Endothelial cell of umbilical vein (primary cell): ENCODE results near the gene INTS1. TPM values are rescaled to one million over a fixed set of nuclear protein-coding genes. Genes with fewer than 3 reads are reported as not detected.

Experiments
- BruUV-seq: library from RNA; stranded (reverse); fragments of 400-500 nt; replicated peaks from 2 replicates; lab custom pipeline; 2021; lab: Mats Ljungman, UMichigan
- CTCF ChIA-PET: fragments of 300-600, 350-600 bp; sonication (Branson Sonifier 250); formaldehyde crosslinking; loops from one replicate; lab custom pipeline; 2021; ENCODE audit warnings: antibody characterized with exemption, inconsistent platforms; lab: Charles Lee
- POLR2A ChIA-PET: fragments of 300-600, 350-600 bp; sonication (Branson Sonifier 250); formaldehyde crosslinking; loops from one replicate; lab custom pipeline; 2021; ENCODE audit warnings: antibody characterized with exemption, inconsistent platforms; lab: Charles Lee
- DNase-seq: peaks from one replicate; pipeline ENCODE4 v3.0.0-alpha.2; 2011; ENCODE audit warnings: low read depth, low spot score
- FAIRE-seq: peaks from 2 replicates; lab custom pipeline; 2011; peaks lifted over from hg19 to GRCh38; lab: Jason Lieb, UNC
- H2AFZ ChIP-seq: 2 replicates; pipeline ENCODE4 v1.6.0; 2012; ENCODE audit warnings: low read depth, low read length, control low read depth, inconsistent platforms
- H3K27ac ChIP-seq: 2 replicates; pipeline ENCODE4 v1.5.1; 2011; ENCODE audit warnings: low read depth, mild to moderate bottlenecking, control low read depth, low read length, moderate library complexity; ENCODE audit not compliant: insufficient read depth
- H3K27me3 ChIP-seq, 2 experiments: 2 replicates each; pipeline versions ENCODE4 v1.6.0 to v1.6.1; 2011; ENCODE audit warnings: low read length in 2 of 2, mixed read lengths in 1 of 2; ENCODE audit not compliant: control insufficient read depth in 2 of 2, insufficient read depth in 2 of 2
- H3K36me3 ChIP-seq, 2 experiments: 2 replicates in 1 of 2; 3 replicates in 1 of 2; pipeline ENCODE4 v1.5.1; 2011; ENCODE audit warnings: low read length in 2 of 2, mild to moderate bottlenecking in 1 of 2, moderate library complexity in 1 of 2; ENCODE audit not compliant: control insufficient read depth in 2 of 2, insufficient read depth in 2 of 2; ENCODE audit errors: extremely low read depth in 1 of 2
- H3K4me1 ChIP-seq: 3 replicates; pipeline ENCODE4 v1.5.1; 2011; ENCODE audit warnings: mild to moderate bottlenecking, low read length; ENCODE audit not compliant: control insufficient read depth, insufficient read depth; ENCODE audit errors: extremely low read depth
- H3K4me2 ChIP-seq: 2 replicates; pipeline ENCODE4 v1.6.1; 2011; ENCODE audit warnings: low read length, control low read depth, mixed read lengths; ENCODE audit not compliant: insufficient read depth
- H3K4me3 ChIP-seq, 3 experiments: fragments of 200-600 bp in 1 of 3; sonication (generic), shearing (Covaris generic) in 1 of 3; replicated peaks in 1 of 3; 2 replicates each; pipeline ENCODE4 v1.5.1; 2011 to 2016; ENCODE audit warnings: control low read depth in 3 of 3, low read length in 3 of 3, mild to moderate bottlenecking in 2 of 3, inconsistent platforms in 1 of 3, low read depth in 1 of 3, moderate library complexity in 1 of 3; ENCODE audit not compliant: insufficient read depth in 1 of 3
- H3K79me2 ChIP-seq: 2 replicates; pipeline ENCODE4 v1.6.0; 2012; ENCODE audit warnings: low read length, inconsistent platforms; ENCODE audit not compliant: control insufficient read depth, insufficient read depth
- H3K9ac ChIP-seq: replicated peaks from 2 replicates; pipeline ENCODE3; 2011; ENCODE audit warnings: low read length, control low read depth; ENCODE audit not compliant: insufficient read depth; ENCODE audit errors: extremely low read depth
- H3K9me1 ChIP-seq: replicated peaks from 3 replicates; pipeline ENCODE4 v1.6.0; 2011; ENCODE audit warnings: mild to moderate bottlenecking, low read length; ENCODE audit not compliant: control insufficient read depth, insufficient read depth; ENCODE audit errors: extremely low read depth
- H3K9me3 ChIP-seq: replicated peaks from 2 replicates; pipeline ENCODE4 v1.5.1; 2012; ENCODE audit warnings: low read length, inconsistent platforms; ENCODE audit not compliant: control insufficient read depth, insufficient read depth
- H4K20me1 ChIP-seq: replicated peaks from 2 replicates; pipeline ENCODE3; 2011; ENCODE audit warnings: mild to moderate bottlenecking, low read length; ENCODE audit not compliant: control insufficient read depth, insufficient read depth; ENCODE audit errors: extremely low read depth
- EZH2 ChIP-seq: IDR thresholded peaks from 2 replicates; pipeline ENCODE4 v1.6.1; 2012; ENCODE audit warnings: borderline replicate concordance, low read depth, mild to moderate bottlenecking, moderate library complexity, low read length, inconsistent platforms; ENCODE audit not compliant: severe bottlenecking
- FOS ChIP-seq: IDR thresholded peaks from 2 replicates; pipeline ENCODE4 v1.6.1; 2011; ENCODE audit warnings: mild to moderate bottlenecking, low read length, moderate library complexity, borderline replicate concordance; ENCODE audit not compliant: insufficient read depth
- GATA2 ChIP-seq: IDR thresholded peaks from 2 replicates; pipeline ENCODE4 v1.7.0; 2011; ENCODE audit warnings: low read depth, mild to moderate bottlenecking, moderate library complexity, mixed read lengths, low read length; ENCODE audit not compliant: insufficient read length, insufficient read depth
- JUN ChIP-seq: IDR thresholded peaks from 2 replicates; pipeline ENCODE4 v1.6.1; 2011; ENCODE audit warnings: borderline replicate concordance, low read depth; ENCODE audit not compliant: insufficient read length, insufficient read depth
- MYC ChIP-seq: IDR thresholded peaks from one replicate; pipeline ENCODE4 v1.6.1; 2011; ENCODE audit warnings: mild to moderate bottlenecking, low read depth, low read length
- POLR2A ChIP-seq: IDR thresholded peaks from 2 replicates; pipeline ENCODE4 v1.6.1; 2012; ENCODE audit warnings: low read depth, mild to moderate bottlenecking, control low read depth, low read length
- POLR2AphosphoS5 ChIP-seq: IDR thresholded peaks from 2 replicates; pipeline ENCODE4 v1.6.1; 2012; ENCODE audit warnings: low read depth, mild to moderate bottlenecking, control low read depth, low read length, moderate library complexity; ENCODE audit not compliant: insufficient read depth
- dilution Hi-C: fragments of 300-500 bp; cut with MboI; formaldehyde crosslinking; loops from one replicate; pipeline ENCODE4 v1.15.0; 2019; ENCODE audit warnings: low sequenced_read_pairs; ENCODE audit not compliant: extremely low pct_ligation_motif_present
- intact Hi-C: fragments of 100-400 bp; cut with micrococcal nuclease; formaldehyde crosslinking; loops from one replicate; pipeline ENCODE4 v1.10.0; 2022
- polyA plus RNA-seq, 4 experiments: library from polyadenylated mRNA; depleted of rRNA in 3 of 4; stranded (reverse) in 3 of 4; unstranded in 1 of 4; fragments of >200 nt; gene quantifications; 2 replicates each; pipeline versions ENCODE4 v1.2.1 to v1.2.3, GENCODE V29; 2011 to 2012; ENCODE audit warnings: missing spikeins in 1 of 4
- total RNA-seq: library from RNA; stranded (reverse); gene quantifications from 2 replicates; pipeline ENCODE4 v1.2.3, GENCODE V29; 2021
- TF ChIP-seq, protein P1 (sequence below), 2 donors: IDR thresholded peaks; 1 replicate in 1 of 2; 2 replicates in 1 of 2; pipeline ENCODE4 v1.5.1; 2011; ENCODE audit warnings: low read length in 2 of 2, mild to moderate bottlenecking in 2 of 2, moderate library complexity in 2 of 2, control low read depth in 1 of 2, inconsistent platforms in 1 of 2, low read depth in 1 of 2; ENCODE audit not compliant: insufficient read depth in 1 of 2; ENCODE audit errors: extremely low read depth in 1 of 2
- TF ChIP-seq, protein P2 (sequence below): IDR thresholded peaks from 2 replicates; pipeline ENCODE4 v1.6.1; 2011; ENCODE audit not compliant: insufficient read depth, insufficient read length

INTS1 gene
- total and polyA plus RNA-seq, 2 donors (not counting 3 experiments of a cell fraction or from before 2014, with no cell fraction given) = 57.8 to 116 TPM

- TF ChIP-seq MYC = no peak
- TF ChIP-seq FOS = no peak
- TF ChIP-seq, protein P1, sequence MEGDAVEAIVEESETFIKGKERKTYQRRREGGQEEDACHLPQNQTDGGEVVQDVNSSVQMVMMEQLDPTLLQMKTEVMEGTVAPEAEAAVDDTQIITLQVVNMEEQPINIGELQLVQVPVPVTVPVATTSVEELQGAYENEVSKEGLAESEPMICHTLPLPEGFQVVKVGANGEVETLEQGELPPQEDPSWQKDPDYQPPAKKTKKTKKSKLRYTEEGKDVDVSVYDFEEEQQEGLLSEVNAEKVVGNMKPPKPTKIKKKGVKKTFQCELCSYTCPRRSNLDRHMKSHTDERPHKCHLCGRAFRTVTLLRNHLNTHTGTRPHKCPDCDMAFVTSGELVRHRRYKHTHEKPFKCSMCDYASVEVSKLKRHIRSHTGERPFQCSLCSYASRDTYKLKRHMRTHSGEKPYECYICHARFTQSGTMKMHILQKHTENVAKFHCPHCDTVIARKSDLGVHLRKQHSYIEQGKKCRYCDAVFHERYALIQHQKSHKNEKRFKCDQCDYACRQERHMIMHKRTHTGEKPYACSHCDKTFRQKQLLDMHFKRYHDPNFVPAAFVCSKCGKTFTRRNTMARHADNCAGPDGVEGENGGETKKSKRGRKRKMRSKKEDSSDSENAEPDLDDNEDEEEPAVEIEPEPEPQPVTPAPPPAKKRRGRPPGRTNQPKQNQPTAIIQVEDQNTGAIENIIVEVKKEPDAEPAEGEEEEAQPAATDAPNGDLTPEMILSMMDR (IDR thresholded peaks at IDR 0.05; ENCODE audit: extremely low read depth in 1 of 2, insufficient read depth in 1 of 2, low read depth in 1 of 2, low read length in 2 of 2) = no peak
- TF ChIP-seq EZH2 = no peak
- no peak for TF ChIP-seq POLR2AphosphoS5
- TF ChIP-seq GATA2 = no peak
- no peak for TF ChIP-seq JUN
- TF ChIP-seq POLR2A = no peak
- TF ChIP-seq, protein P2, sequence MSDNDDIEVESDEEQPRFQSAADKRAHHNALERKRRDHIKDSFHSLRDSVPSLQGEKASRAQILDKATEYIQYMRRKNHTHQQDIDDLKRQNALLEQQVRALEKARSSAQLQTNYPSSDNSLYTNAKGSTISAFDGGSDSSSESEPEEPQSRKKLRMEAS = no peak
- H3K9me3 ChIP-seq = no peaks in the 10 kb centered on the region
- no TSS peak for BruUV-seq
- intact Hi-C loops = no loop called here
- no peak overlapping the region for H3K9ac ChIP-seq
- peaks cover 31% of the 10 kb centered on the region for H3K4me1 ChIP-seq
- ChIA-PET POLR2A (no interaction called here), CTCF (interaction anchor here (1.1 to 7.9 kb wide), 3 partner anchors 14 to 29 kb away, joined by 3 to 65 read pairs (median 5); no protein-coding TSS in a partner anchor)
- H3K4me2 ChIP-seq = no peak overlapping the region
- dilution Hi-C loops = no loop called here
- H3K36me3 ChIP-seq = no peaks in the 10 kb centered on the region
- H2AFZ ChIP-seq = peak overlapping the region; percentile 69
- H3K9me1 ChIP-seq = no peaks in the 10 kb centered on the region
- FAIRE-seq (peak; percentile 76), DNase-seq (peak; percentile 61)
- H3K4me3 ChIP-seq = no peak overlapping the region
- H3K27me3 ChIP-seq = no peaks in the 10 kb centered on the region
- H3K27ac ChIP-seq = no peak overlapping the region
- no peaks in the 10 kb centered on the region for H4K20me1 ChIP-seq
- peaks cover 24% of the 10 kb centered on the region for H3K79me2 ChIP-seq
Measured at GRCh38 chr7:1460821-1461645, 43.2 kb downstream of the INTS1 start.
